AG04450 (cell line): Measurements from ENCODE around the gene ERG28. TPM values are rescaled to one million over a fixed set of nuclear protein-coding genes. Genes with fewer than 3 reads are reported as not detected.

Experiments used
- CTCF ChIA-PET: fragments of 300-600, 350-600 bp; formaldehyde crosslinking; extraction: SDS; loops from one replicate; lab custom pipeline; 2022; ENCODE audit warnings: antibody characterized with exemption, inconsistent platforms; lab: Charles Lee
- POLR2A ChIA-PET: fragments of 350-600 bp; formaldehyde crosslinking; extraction: SDS; loops from one replicate; lab custom pipeline; 2021; ENCODE audit warnings: antibody characterized with exemption, inconsistent platforms; lab: Yijun Ruan, JAX
- DNase-seq: peaks from one replicate; pipeline ENCODE4 v3.0.0-alpha.2; 2011; ENCODE audit warnings: low read depth, low spot score
- H3K27ac ChIP-seq: one replicate; pipeline ENCODE4 v1.5.1; 2012; ENCODE audit warnings: low read depth, low read length, control low read depth
- H3K27me3 ChIP-seq: one replicate; pipeline ENCODE4 v1.6.0; 2012; ENCODE audit warnings: low read length; ENCODE audit not compliant: control insufficient read depth, insufficient read depth
- H3K4me3 ChIP-seq: 2 replicates; pipeline ENCODE4 v1.5.1; 2011; ENCODE audit warnings: mild to moderate bottlenecking, low read depth, low read length, control low read depth
- H3K9me3 ChIP-seq: 2 replicates; pipeline ENCODE4 v1.5.1; 2012; ENCODE audit warnings: low read length; ENCODE audit not compliant: control insufficient read depth, insufficient read depth
- polyA plus RNA-seq: library from polyadenylated mRNA; depleted of rRNA; stranded (reverse); fragments of >200 nt; gene quantifications from 2 replicates; pipeline ENCODE4 v1.2.3, GENCODE V29; 2011
- TF ChIP-seq, protein P1 (sequence below): IDR thresholded peaks from 2 replicates; pipeline ENCODE4 v1.5.1; 2011; ENCODE audit warnings: low read depth, low read length, control low read depth, inconsistent platforms

The ERG28 gene
- polyA plus RNA-seq, 1 experiment = 24.7 TPM

DNA sequence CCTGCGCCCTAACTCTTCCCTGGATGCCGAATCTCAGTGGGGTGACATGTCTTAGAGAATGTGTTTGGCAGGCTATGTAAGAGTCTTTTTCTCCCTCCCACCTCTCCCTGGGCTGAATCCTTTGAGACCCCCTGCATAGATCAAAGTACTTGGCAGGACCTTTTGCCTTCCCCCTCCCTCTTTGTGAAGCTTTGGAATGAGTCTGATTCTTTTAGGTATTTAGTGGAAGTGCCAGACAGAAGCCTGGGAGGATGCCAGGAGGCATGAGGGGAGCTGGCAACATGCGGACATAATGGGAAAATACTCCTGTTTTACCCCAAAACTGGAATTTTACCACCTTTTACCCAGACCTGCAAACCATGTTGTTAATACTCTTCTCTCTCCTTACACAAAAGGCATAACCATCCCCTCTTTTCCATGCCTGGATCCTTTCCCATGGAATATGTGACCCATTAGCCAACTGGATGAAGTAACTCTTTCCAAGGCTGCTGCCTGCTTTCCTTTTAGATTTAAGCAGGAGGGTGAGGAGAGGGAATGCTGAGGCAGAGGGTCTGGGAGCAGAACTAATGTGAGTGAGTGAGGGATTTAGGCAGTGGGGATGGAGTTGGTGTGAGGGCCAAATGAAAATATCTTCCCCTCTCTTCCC, 42.1 kb upstream of the ERG28 start:
- ChIA-PET CTCF (interaction anchor here (0.6 to 3.7 kb wide), 3 partner anchors 7 to 204 kb away, joined by 3 to 26 read pairs (median 7); no protein-coding TSS in a partner anchor), POLR2A (no interaction called here)
- Histone ChIP-seq H3K27ac (no peak overlapping the region), H3K4me3 (no peak overlapping the region), H3K27me3 (no peaks in the 10 kb centered on the region), H3K9me3 (no peaks in the 10 kb centered on the region)
- TF ChIP-seq, protein P1, sequence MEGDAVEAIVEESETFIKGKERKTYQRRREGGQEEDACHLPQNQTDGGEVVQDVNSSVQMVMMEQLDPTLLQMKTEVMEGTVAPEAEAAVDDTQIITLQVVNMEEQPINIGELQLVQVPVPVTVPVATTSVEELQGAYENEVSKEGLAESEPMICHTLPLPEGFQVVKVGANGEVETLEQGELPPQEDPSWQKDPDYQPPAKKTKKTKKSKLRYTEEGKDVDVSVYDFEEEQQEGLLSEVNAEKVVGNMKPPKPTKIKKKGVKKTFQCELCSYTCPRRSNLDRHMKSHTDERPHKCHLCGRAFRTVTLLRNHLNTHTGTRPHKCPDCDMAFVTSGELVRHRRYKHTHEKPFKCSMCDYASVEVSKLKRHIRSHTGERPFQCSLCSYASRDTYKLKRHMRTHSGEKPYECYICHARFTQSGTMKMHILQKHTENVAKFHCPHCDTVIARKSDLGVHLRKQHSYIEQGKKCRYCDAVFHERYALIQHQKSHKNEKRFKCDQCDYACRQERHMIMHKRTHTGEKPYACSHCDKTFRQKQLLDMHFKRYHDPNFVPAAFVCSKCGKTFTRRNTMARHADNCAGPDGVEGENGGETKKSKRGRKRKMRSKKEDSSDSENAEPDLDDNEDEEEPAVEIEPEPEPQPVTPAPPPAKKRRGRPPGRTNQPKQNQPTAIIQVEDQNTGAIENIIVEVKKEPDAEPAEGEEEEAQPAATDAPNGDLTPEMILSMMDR = no peak
- DNase-seq = no peak

DNA sequence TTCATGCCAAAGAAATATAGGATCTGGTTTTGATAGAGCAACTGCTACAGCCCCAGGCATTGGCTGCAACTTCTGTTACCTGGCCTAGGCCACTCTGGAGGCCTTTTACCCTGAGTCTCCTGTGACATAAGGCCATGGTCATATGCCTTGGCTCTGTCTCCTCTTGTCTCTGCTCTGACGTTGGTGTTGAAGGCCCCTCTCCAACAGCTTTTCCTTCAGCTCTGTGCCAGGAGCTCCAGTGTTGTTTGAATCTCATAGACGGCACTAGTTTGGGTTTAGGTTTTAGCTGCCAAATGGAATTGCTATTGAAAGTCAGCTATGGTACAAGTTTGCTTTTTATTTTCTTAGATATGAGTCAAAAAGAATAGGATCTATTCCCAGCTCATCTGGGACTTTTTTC, 41.4 kb upstream of the ERG28 start:
- POLR2A ChIA-PET = no interaction called here
- Histone ChIP-seq H3K27ac (no peak overlapping the region), H3K9me3 (no peaks in the 10 kb centered on the region), H3K27me3 (no peaks in the 10 kb centered on the region), H3K4me3 (no peak overlapping the region)
- CTCF ChIA-PET = interaction anchor here (0.6 to 3.7 kb wide), 6 partner anchors 8 to 349 kb away, joined by 3 to 26 read pairs (median 5); no protein-coding TSS in a partner anchor
- TF ChIP-seq, protein P1 = no peak
- DNase-seq = no peak

DNA sequence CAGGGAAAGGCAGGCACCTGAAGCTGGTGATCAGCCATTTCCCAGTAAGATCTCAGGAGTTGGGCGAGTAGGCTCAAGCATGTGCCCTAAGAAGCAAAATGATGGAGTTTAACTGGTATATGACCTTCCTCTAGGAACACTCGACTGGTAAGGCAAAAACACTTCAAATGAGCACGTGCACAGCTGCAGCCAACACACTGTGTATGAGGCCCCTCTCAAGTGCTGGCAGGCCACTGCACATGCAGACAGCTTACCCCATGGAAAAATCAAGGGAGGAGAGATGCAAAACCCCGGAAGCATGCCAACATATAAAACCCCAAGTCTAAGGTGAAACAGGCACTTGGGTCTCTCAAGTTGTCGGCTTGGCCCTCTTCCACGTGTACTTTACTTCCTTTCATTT, 39.6 kb upstream of the ERG28 start:
- CTCF ChIA-PET = interaction anchor here (3.7 kb wide), 1 partner anchor 10 kb away, joined by 26 read pairs; no protein-coding TSS in a partner anchor
- Histone ChIP-seq H3K27me3 (no peaks in the 10 kb centered on the region), H3K27ac (no peak overlapping the region), H3K9me3 (no peaks in the 10 kb centered on the region), H3K4me3 (no peak overlapping the region)
- DNase-seq = no peak
- POLR2A ChIA-PET = no interaction called here
- TF ChIP-seq, protein P1 = no peak

DNA sequence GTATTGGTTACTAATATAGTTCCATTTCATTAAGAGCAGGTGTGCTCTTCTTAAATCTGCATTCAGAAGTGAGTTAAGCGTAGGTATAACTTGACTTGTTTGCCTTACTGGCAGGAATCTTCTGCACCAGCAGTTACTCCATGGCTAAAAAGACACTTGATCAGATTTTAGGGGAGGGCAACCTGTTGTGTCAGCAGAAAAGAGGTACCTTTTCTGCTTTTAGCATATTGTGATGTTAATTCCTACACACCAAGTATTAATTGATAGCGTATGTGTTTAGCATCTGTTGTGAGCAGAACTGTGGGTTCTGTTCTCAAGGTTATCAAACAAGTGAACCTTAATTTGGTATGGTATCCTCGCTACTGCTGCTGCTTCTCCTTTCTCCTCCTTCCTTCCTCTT, 38.7 kb upstream of the ERG28 start:
- POLR2A ChIA-PET = no interaction called here
- TF ChIP-seq, protein P1 = no peak
- Histone ChIP-seq H3K27ac (no peak overlapping the region), H3K27me3 (no peaks in the 10 kb centered on the region), H3K9me3 (no peaks in the 10 kb centered on the region), H3K4me3 (no peak overlapping the region)
- no peak for DNase-seq
- CTCF ChIA-PET = interaction anchor here (1.4 to 3.7 kb wide), 2 partner anchors 10 to 11 kb away, joined by 10 to 26 read pairs; no protein-coding TSS in a partner anchor

DNA sequence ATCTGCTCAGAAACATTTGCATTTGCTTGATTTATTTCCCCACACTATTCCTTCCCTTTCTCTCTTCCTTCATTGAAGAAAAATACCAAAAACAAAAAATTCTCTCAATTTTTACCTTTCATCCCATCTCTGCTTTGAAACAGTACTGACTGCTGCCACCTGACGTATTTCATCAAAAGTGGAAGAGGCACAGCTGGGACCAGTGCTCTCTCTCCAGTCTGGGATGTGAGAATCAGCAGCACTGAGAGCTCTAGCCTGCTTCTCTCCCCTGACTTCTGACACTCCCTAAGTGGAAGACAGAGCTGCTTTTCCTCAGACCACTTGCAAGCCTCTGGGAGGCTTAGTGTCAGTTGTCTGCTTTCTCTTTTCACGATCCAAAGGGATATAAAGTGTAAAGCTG, 37.2 kb upstream of the ERG28 start:
- TF ChIP-seq, protein P1 = no peak
- ChIA-PET CTCF (interaction anchor here (1.0 to 1.4 kb wide), 3 partner anchors 11 to 16 kb away, joined by 3 to 10 read pairs (median 6); no protein-coding TSS in a partner anchor), POLR2A (no interaction called here)
- H3K9me3 ChIP-seq = no peaks in the 10 kb centered on the region
- DNase-seq = no peak
- H3K27me3 ChIP-seq = no peaks in the 10 kb centered on the region
- H3K4me3 ChIP-seq = no peak overlapping the region
- H3K27ac ChIP-seq = no peak overlapping the region
